Epithelial cell of esophagus (primary cell): ENCODE data around the gene RPTOR.
"Not testable (repeated sequence)": the region's sequence is repeated elsewhere in the genome, so short reads cannot be mapped to it uniquely, and the experiment has no call there.

ENCODE experiments used
- DNase-seq: peaks from one replicate; pipeline ENCODE4 v3.0.0; 2010; ENCODE audit warnings: low read depth
- H3K4me3 ChIP-seq: 2 replicates; pipeline ENCODE4 v1.5.1; 2011; ENCODE audit warnings: mild to moderate bottlenecking, low read length, control low read depth
- CTCF ChIP-seq: IDR thresholded peaks from 2 replicates; pipeline ENCODE4 v1.5.1; 2011; ENCODE audit warnings: low read depth, mild to moderate bottlenecking, low read length, control low read depth, inconsistent platforms; ENCODE audit not compliant: insufficient read depth; ENCODE audit errors: missing control alignments

RPTOR gene

DNA sequence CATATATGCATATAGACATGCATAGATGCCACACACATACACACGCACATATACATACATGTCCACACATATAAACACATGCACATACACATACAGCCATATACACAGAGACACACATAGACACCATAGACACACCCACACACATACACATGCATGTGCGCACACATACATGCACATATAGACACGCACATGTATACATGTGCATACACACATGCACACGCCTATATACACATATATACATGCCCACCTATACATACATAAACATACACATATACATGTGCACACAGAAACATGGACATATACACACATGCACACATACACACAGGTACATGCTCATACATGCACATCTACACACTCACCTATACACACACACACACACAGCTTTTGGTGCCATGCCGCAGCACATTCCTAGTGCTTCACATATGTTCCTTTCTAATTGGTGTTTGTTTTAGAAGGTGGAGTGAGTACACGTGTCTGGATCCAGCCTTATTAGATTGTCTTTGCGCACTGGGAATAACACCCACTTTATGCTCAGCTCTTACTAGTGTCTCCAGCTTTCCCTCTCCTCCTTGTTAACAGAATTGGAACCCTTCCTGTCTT lies 198.0 kb downstream of the RPTOR start:
- TF ChIP-seq CTCF = no peak
- H3K4me3 ChIP-seq = no peak overlapping the region
- DNase-seq = no peak

DNA sequence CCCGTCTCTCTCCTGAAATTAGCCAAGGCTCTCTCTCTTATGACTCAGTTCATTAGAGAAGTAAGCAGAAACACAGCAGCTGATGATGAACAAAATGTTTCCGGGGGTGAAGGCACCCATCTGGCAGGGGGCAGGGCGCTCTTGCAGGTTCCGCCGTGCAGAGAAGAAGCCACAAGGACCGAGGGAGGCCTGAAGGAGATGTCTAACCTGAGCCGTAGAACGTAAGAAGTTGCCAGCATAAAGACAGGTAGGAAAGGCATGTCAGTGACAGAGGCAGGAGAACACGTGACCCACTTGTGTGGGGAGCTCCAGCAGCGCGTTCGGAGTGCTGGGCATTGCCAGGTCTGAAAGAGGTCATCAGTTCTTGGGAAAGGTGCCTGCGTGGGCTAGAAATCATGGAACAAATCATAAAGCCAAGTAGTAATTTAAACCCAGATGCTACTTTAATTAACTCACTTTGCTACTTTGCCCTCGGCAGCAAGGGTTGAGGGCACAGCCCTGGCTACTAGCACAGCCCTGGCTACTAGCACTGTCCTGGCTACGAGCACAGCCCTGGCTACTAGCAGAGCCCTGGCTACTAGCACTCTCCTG lies 198.6 kb downstream of the RPTOR start:
- TF ChIP-seq CTCF = no peak
- no peak overlapping the region for H3K4me3 ChIP-seq
- no peak for DNase-seq

DNA sequence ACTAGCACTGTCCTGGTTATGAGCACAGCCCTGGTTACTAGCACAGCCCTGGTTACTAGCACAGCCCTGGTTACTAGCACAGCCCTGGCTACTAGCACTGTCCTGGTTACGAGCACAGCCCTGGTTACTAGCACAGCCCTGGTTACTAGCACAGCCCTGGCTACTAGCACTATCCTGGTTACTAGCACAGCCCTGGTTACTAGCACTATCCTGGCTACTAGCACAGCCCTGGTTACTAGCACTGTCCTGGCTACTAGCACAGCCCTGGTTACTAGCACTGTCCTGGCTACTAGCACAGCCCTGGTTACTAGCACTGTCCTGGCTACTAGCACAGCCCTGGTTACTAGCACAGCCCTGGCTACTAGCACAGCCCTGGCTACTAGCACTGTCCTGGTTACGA lies 199.3 kb downstream of the RPTOR start:
- DNase-seq, H3K4me3 ChIP-seq: not testable (repeated sequence)

DNA sequence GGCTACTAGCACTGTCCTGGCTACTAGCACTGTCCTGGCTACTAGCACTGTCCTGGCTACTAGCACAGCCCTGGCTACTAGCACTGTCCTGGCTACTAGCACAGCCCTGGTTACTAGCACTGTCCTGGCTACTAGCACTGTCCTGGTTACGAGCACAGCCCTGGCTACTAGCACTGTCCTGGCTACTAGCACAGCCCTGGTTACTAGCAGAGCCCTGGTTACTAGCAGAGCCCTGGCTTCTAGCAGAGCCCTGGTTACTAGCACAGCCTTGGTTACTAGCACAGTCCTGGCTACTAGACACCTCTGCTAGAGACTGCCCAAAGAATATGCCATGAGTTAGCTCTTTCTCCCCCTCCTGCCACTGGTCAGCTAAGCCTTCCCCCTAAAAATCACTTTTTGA lies 200.1 kb downstream of the RPTOR start:
- not testable (repeated sequence) for DNase-seq, H3K4me3 ChIP-seq

GRCh38 chr17:80745183-80745582 lies 200.5 kb downstream of the RPTOR start:
- no peak for TF ChIP-seq CTCF
- no peak for DNase-seq
- no peak overlapping the region for H3K4me3 ChIP-seq

DNA sequence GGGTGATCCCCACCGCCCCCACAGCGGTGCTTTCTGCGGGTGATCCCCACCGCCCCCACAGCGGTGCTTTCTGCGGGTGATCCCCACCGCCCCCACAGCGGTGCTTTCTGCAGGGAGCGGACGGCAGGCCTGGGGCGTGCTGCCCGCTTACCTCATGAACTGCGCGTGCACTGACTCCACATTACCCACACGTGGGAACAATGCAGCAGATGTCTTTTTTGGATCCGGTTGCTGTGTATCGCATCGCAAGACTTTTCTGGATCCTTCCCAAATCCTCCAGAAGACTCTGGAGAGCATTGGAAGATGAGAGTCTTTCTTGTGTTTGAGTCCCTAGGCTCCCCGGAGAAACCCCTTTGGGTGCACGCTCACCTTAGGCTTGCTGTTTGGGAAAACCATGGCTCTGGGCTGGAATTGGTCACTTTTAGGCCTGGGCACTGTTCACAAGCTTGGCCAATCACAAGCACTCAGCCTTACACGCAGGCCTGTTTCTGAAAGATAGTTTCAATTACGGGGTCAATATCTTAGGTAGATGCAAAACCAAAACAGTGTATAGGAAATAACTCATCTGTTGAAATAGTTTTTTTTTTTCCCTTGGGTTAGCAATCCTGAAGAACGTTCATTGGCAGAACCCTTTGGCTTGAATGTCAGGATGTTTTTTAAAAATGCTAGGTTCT lies 201.8 kb downstream of the RPTOR start:
- no peak for TF ChIP-seq CTCF
- no peak overlapping the region for H3K4me3 ChIP-seq
- DNase-seq = no peak

- no peak for TF ChIP-seq CTCF
- no peak for DNase-seq
Measured at GRCh38 chr17:80747469-80747868, 202.8 kb downstream of the RPTOR start.

GRCh38 chr17:80749611-80750010 lies 205.0 kb downstream of the RPTOR start:
- H3K4me3 ChIP-seq = no peak overlapping the region
- no peak for TF ChIP-seq CTCF
- no peak for DNase-seq

More at GRCh38 chr17:80747469-80747868, 202.8 kb downstream of the RPTOR start:
- H3K4me3 ChIP-seq = no peak overlapping the region
